ENCODE results near the gene PRPS1. TPM values are rescaled to one million over a fixed set of nuclear protein-coding genes. Genes with fewer than 3 reads are reported as not detected.

Gene PRPS1
- total and polyA plus RNA-seq, 9 of the 15 experiments (the other 6 are each of a cell fraction or from before 2014, with no cell fraction given) = 47.8 to 175 (median 79.6) TPM

GRCh38 chrX:107674480-107675364 is 46.4 kb downstream of the PRPS1 start (continued):
- TF ChIP-seq POLR3G (IDR thresholded peaks at IDR 0.05; ENCODE audit: extremely low read depth, insufficient read length, insufficient replicate concordance) (no peak), KDM1A (IDR thresholded peaks at IDR 0.05) (peak; percentile 76 to 87), FOXO4 (CRISPR knock-in tag; IDR thresholded peaks at IDR 0.05) (no peak), MEIS2 (IDR thresholded peaks at IDR 0.05; ENCODE audit: partially characterized antibody) (peak; percentile 2), HDAC2 (IDR thresholded peaks at IDR 0.05) (peak; percentile 82), LARP7 (IDR thresholded peaks at IDR 0.05) (no peak), MYC (IDR thresholded peaks at IDR 0.05; ENCODE audit: low read depth, low read length) (no peak), MYC (CRISPR knock-in tag; IDR thresholded peaks at IDR 0.05; ENCODE audit: borderline replicate concordance, low read depth) (no peak), PHF20 (IDR thresholded peaks at IDR 0.05; ENCODE audit: partially characterized antibody) (peak; percentile 11), DLX4 (CRISPR knock-in tag; IDR thresholded peaks at IDR 0.05) (no peak), GTF2A2 (tag; IDR thresholded peaks at IDR 0.05) (no peak), SP1 (CRISPR knock-in tag; IDR thresholded peaks at IDR 0.05) (no peak), ZBTB40 (IDR thresholded peaks at IDR 0.05) (no peak), ZBTB40 (CRISPR knock-in tag; IDR thresholded peaks at IDR 0.05) (no peak), TFAP4 (CRISPR knock-in tag; IDR thresholded peaks at IDR 0.05; ENCODE audit: borderline replicate concordance) (0 out of 2 replicates have a peak, but pooled peaks have one; percentile 20), ZNF695 (CRISPR knock-in tag; IDR thresholded peaks at IDR 0.05) (no peak)
